ENCODE measurements around the gene CDK16. TPM values are rescaled to one million over a fixed set of nuclear protein-coding genes. Genes with fewer than 3 reads are reported as not detected.
A peak's percentile ranks its signal among the peaks of the same experiment; 100 is the strongest.

CDK16 gene
- total RNA-seq = 100 to 1,000 TPM; 123 to 209 (median 143) TPM
- polyA plus RNA-seq = 100 to 1,000 TPM; 100 to 115 TPM
- long read RNA-seq, donor 1, transcript CDK16-202 (16 exons, 3,144 nt) = major isoform, 158 of 207 reads
- long read RNA-seq, donor 1, partial matches to known transcripts = 27 of 207 reads
- long read RNA-seq, donor 1, other reads (novel, unspliced or antisense) = 21 of 207 reads
- long read RNA-seq, donor 2, transcript CDK16-204 (16 exons, 3,158 nt) = minor isoform, 15 of 424 reads
- long read RNA-seq, donor 2, transcript CDK16-202 (16 exons, 3,144 nt) = major isoform, 271 of 424 reads
- long read RNA-seq, donor 2, partial matches to known transcripts = 81 of 424 reads
- long read RNA-seq, donor 2, other reads (novel, unspliced or antisense) = 56 of 424 reads
- long read RNA-seq, donor 3, transcript CDK16-204 (16 exons, 3,158 nt) = minor isoform, 5 of 183 reads
- long read RNA-seq, donor 3, transcript CDK16-202 (16 exons, 3,144 nt) = major isoform, 124 of 183 reads
- long read RNA-seq, donor 3, partial matches to known transcripts = 24 of 183 reads
- long read RNA-seq, donor 3, other reads (novel, unspliced or antisense) = 29 of 183 reads

GRCh38 chrX:47218280-47218919 is at the start of gene CDK16:
Gene CDK16 (plus strand): TSS chrX:47218681. CDS start chrX:47223558, 4,877 bp downstream.
- TF ChIP-seq CTCF (IDR thresholded peaks at IDR 0.05) = no peak
- peak; percentile 52 to 77 for TF ChIP-seq POLR2A (IDR thresholded peaks at IDR 0.05)
- peak within 1 kb of the TSS; percentile 76 to 99 (median 98) for H3K27ac ChIP-seq
- H3K9me3 ChIP-seq = no peaks in the 10 kb centered on the region
- intact Hi-C loops (cut with DNase I) = loop anchor here in 3 of 10 donors (2.0 kb wide), 1 partner anchor 14 kb away; the partner anchor contains the start of gene USP11 (in 3 of the 3)
- peak within 1 kb of the TSS; percentile 62 to 100 (median 87) for H3K4me3 ChIP-seq
- ATAC-seq (peak; percentile 59 to 79 (median 74)), DNase-seq (peak; percentile 77 to 89 (median 87))
- WGBS, 4 donors = 0 to 6% (median 1%) methylated on average over 50 to 61 of the region's 61 CpGs
- H3K27me3 ChIP-seq = no peaks in the 10 kb centered on the region
- peaks cover 0 to 46% (median 15%) of the 10 kb centered on the region in 12 donors for H3K4me1 ChIP-seq
- peaks cover 0 to 40% (median 31%) of the 10 kb centered on the region in 9 donors for H3K36me3 ChIP-seq

GRCh38 chrX:47169273-47169672 is 49.2 kb upstream of the CDK16 start:
- DNase-seq (no peak), ATAC-seq (peak in 1 of 4 donors; percentile 3)
- Histone ChIP-seq H3K36me3 (peaks cover 0 to 44% (median 33%) of the 10 kb centered on the region in 9 donors), H3K27ac (no peak overlapping the region), H3K4me3 (no peak overlapping the region), H3K9me3 (no peaks in the 10 kb centered on the region), H3K4me1 (peaks cover 0 to 12% (median 0%) of the 10 kb centered on the region in 12 donors), H3K27me3 (no peaks in the 10 kb centered on the region)
- WGBS, 4 donors = 86 to 96% (median 95%) methylated on average over 13 to 19 of the region's 19 CpGs
- TF ChIP-seq CTCF (IDR thresholded peaks at IDR 0.05) (no peak), POLR2A (IDR thresholded peaks at IDR 0.05) (no peak)
- intact Hi-C loops (cut with DNase I) = no loop called here

- no peak for TF ChIP-seq CTCF (IDR thresholded peaks at IDR 0.05)
- no peak for TF ChIP-seq POLR2A (IDR thresholded peaks at IDR 0.05)
- intact Hi-C loops (cut with DNase I) = no loop called here
- DNase-seq = peak in 4 of 5 donors; percentile 41 to 69 (median 58)
- 60 to 74% (median 67%) methylated on average over 7 to 13 of the region's 13 CpGs for WGBS, 4 donors
- H3K36me3 ChIP-seq = peaks cover 0 to 48% (median 36%) of the 10 kb centered on the region in 9 donors
- H3K27me3 ChIP-seq = no peaks in the 10 kb centered on the region
- H3K27ac ChIP-seq = no peak overlapping the region
- peaks cover 0 to 12% (median 0%) of the 10 kb centered on the region in 12 donors for H3K4me1 ChIP-seq
- peak; percentile 79 to 94 (median 88) for ATAC-seq
- no peaks in the 10 kb centered on the region for H3K9me3 ChIP-seq
- no peak overlapping the region for H3K4me3 ChIP-seq
Measured at GRCh38 chrX:47169726-47170515, 48.6 kb upstream of the CDK16 start.

All from heart left ventricle (tissue), 16 donors.